Upper lobe of left lung (tissue), 6 donors: ENCODE data around the gene UBE4A. TPM values are rescaled to one million over a fixed set of nuclear protein-coding genes. Genes with fewer than 3 reads are reported as not detected.
A peak's percentile ranks its signal among the peaks of the same experiment; 100 is the strongest.
"Not testable (repeated sequence)": the region's sequence is repeated elsewhere in the genome, so short reads cannot be mapped to it uniquely, and the experiment has no call there.

Experiments used
- ATAC-seq, 2 donors: fragments of 200-7000 bp; cut with Tn5 transposase; one replicate each; pipeline ENCODE4 v1.9.1; 2022; ENCODE audit warnings: mild to moderate bottlenecking in 2 of 2, moderate library complexity in 2 of 2; ENCODE audit not compliant: low FRiP score in 2 of 2
- DNase-seq, 2 donors: peaks; one replicate each; pipeline ENCODE4 v3.0.0-alpha.2; 2019 to 2020
- H3K27ac ChIP-seq, 4 donors: fragments of 200-600 bp; sonication (generic); one replicate each; pipeline ENCODE4 v1.5.1; 2016 to 2019
- H3K27me3 ChIP-seq, 4 donors: fragments of 200-600 bp; sonication (generic); one replicate each; pipeline ENCODE4 v1.5.1; 2017 to 2019
- H3K36me3 ChIP-seq, 4 donors: fragments of 200-600 bp; sonication (generic); one replicate each; pipeline ENCODE4 v1.5.1; 2016 to 2019
- H3K4me1 ChIP-seq, 4 donors: fragments of 200-600 bp; sonication (generic); one replicate each; pipeline ENCODE4 v1.5.1; 2018 to 2019
- H3K4me3 ChIP-seq, 4 donors: fragments of 200-600 bp; sonication (generic); one replicate each; pipeline ENCODE4 v1.5.1; 2017 to 2019; ENCODE audit warnings: mild to moderate bottlenecking in 2 of 4, moderate library complexity in 1 of 4
- H3K9me3 ChIP-seq, 4 donors: fragments of 200-600 bp; sonication (generic); one replicate each; pipeline ENCODE4 v1.5.1; 2018 to 2019
- EP300 ChIP-seq, 4 donors: sonication (generic); formaldehyde crosslinking; IDR thresholded peaks; one replicate each; pipeline ENCODE4 v1.5.1; 2017; ENCODE audit warnings: antibody characterized with exemption in 4 of 4, control low read depth in 2 of 4
- POLR2A ChIP-seq, 4 donors: fragments of 450-650 bp; IDR thresholded peaks; one replicate each; pipeline ENCODE4 v1.5.1; 2016 to 2017; ENCODE audit warnings: antibody characterized with exemption in 4 of 4, mild to moderate bottlenecking in 2 of 4
- POLR2AphosphoS5 ChIP-seq, 2 donors: sonication (generic); formaldehyde crosslinking; IDR thresholded peaks; one replicate each; pipeline ENCODE4 v1.5.1; 2017; ENCODE audit warnings: antibody characterized with exemption in 2 of 2
- WGBS, 2 donors: methylation state at CpG; one replicate each; pipeline ENCODE4 v1.1.5; 2017 to 2018; 5-methylcytosine and 5-hydroxymethylcytosine counted together
- total RNA-seq, 6 donors: library from RNA; depleted of rRNA in 4 of 6; stranded (reverse); fragments of >200 nt in 4 of 6; gene quantifications; one replicate each; pipeline versions ENCODE4 v1.1.0 to v1.2.1, GENCODE V29; 2016 to 2021
- TF ChIP-seq, protein P1 (sequence below), 6 experiments: fragments of 450-650 bp in 4 of 6; fragments of 200-600 bp in 2 of 6; sonication (generic) in 2 of 6; IDR thresholded peaks; one replicate each; pipeline ENCODE4 v1.5.1; 2016 to 2019; ENCODE audit warnings: antibody characterized with exemption in 6 of 6
- donor health status: DM: no; HTN: no; CAD: no; lungs with moderate emphysema.
- donor health status: DM: no; HTN: yes; CAD: no; lungs with severe emphysema.

UBE4A gene
- total RNA-seq, 6 donors from 2014 or later = 22.5 to 49.2 (median 38.2) TPM

GRCh38 chr11:118415739-118416068, 56.3 kb downstream of the UBE4A start:
- DNase-seq (no peak), ATAC-seq (peak in 1 of 2 donors; percentile 55)
- H3K4me1 ChIP-seq = peaks cover 0 to 5% (median 0%) of the 10 kb centered on the region in 4 donors
- TF ChIP-seq, protein P1, sequence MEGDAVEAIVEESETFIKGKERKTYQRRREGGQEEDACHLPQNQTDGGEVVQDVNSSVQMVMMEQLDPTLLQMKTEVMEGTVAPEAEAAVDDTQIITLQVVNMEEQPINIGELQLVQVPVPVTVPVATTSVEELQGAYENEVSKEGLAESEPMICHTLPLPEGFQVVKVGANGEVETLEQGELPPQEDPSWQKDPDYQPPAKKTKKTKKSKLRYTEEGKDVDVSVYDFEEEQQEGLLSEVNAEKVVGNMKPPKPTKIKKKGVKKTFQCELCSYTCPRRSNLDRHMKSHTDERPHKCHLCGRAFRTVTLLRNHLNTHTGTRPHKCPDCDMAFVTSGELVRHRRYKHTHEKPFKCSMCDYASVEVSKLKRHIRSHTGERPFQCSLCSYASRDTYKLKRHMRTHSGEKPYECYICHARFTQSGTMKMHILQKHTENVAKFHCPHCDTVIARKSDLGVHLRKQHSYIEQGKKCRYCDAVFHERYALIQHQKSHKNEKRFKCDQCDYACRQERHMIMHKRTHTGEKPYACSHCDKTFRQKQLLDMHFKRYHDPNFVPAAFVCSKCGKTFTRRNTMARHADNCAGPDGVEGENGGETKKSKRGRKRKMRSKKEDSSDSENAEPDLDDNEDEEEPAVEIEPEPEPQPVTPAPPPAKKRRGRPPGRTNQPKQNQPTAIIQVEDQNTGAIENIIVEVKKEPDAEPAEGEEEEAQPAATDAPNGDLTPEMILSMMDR (IDR thresholded peaks at IDR 0.05) = no peak
- no peak for TF ChIP-seq POLR2AphosphoS5 (IDR thresholded peaks at IDR 0.05)
- no peak for TF ChIP-seq EP300 (IDR thresholded peaks at IDR 0.05)
- TF ChIP-seq POLR2A (IDR thresholded peaks at IDR 0.05) = no peak
- no peaks in the 10 kb centered on the region for H3K9me3 ChIP-seq
- no peak overlapping the region for H3K27ac ChIP-seq
- H3K27me3 ChIP-seq = no peaks in the 10 kb centered on the region
- H3K4me3 ChIP-seq = no peak overlapping the region
- peaks cover 0 to 9% (median 4%) of the 10 kb centered on the region in 4 donors for H3K36me3 ChIP-seq

DNA sequence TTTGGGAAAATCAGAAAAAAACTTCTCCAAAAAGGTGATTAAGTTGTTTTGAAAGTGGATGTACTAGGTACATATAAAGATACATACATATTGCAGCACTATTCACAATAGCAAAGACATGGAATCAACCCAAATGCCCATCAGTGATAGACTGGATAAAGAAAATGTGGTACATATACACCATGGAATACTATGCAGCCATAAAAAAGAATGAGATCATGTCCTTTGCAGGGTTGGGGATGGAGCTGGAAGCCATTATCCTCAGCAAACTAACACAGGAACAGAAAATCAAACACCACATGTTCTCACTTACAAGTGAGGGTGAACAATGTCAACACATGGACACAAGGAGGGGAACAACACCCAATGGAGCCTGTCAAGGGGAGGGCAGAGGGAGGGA, 57.5 kb downstream of the UBE4A start:
- not testable (repeated sequence) for H3K4me1 ChIP-seq, ATAC-seq, H3K9me3 ChIP-seq, H3K27me3 ChIP-seq, H3K27ac ChIP-seq, H3K36me3 ChIP-seq, H3K4me3 ChIP-seq, DNase-seq

DNA sequence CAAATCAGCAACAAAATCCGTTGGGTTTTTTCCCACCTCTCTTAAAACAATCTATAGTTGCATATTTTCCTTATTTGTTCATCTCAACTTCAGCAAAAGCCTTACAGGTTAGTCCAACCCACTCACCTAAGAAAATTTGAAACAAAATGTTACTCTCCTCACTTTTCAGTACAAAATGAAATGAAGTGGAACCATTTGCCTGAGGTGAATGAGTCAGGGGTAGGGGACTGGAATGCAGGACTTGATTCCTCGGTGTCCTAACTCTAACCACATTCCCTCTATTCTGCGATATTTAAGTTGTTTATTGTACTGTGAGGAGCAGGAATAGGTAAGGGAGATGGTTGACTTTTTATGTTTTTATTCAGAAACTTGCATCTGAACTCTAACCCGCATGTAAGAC, 58.4 kb downstream of the UBE4A start:
- H3K27ac ChIP-seq = no peak overlapping the region
- WGBS, 2 donors = 82 to 84% methylated on average over 4 of the region's 4 CpGs
- H3K9me3 ChIP-seq = no peaks in the 10 kb centered on the region
- DNase-seq (no peak), ATAC-seq (no peak)
- peaks cover 0 to 9% (median 4%) of the 10 kb centered on the region in 4 donors for H3K36me3 ChIP-seq
- H3K27me3 ChIP-seq = no peaks in the 10 kb centered on the region
- TF ChIP-seq POLR2A (IDR thresholded peaks at IDR 0.05) (no peak), POLR2AphosphoS5 (IDR thresholded peaks at IDR 0.05) (no peak), EP300 (IDR thresholded peaks at IDR 0.05) (no peak)
- TF ChIP-seq, protein P1 (IDR thresholded peaks at IDR 0.05) = no peak
- peaks cover 0 to 5% (median 0%) of the 10 kb centered on the region in 4 donors for H3K4me1 ChIP-seq
- H3K4me3 ChIP-seq = no peak overlapping the region

GRCh38 chr11:118418766-118419165, 59.4 kb downstream of the UBE4A start:
- no peak overlapping the region for H3K27ac ChIP-seq
- ATAC-seq = no peak

DNA sequence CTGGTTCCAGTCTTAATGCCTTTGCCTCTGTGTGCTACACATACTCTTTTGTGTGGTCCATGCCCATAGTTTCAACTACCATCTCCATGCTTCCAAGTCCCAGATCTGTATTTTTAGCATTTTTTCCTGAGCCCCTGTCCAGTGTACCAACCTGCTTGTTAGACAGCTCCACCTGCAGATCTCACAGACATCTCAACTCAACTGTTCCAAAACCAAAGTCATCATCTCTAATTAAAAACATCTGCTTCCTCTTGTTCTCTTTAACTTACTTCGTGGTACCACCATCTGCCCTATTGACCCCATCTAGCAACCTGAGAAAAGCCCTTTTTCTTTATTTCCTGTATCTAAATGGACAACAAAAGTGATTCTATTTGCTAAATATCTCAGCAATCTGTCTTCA, 68.3 kb downstream of the UBE4A start:
- Histone ChIP-seq H3K9me3 (no peaks in the 10 kb centered on the region), H3K36me3 (no peaks in the 10 kb centered on the region), H3K4me1 (no peaks in the 10 kb centered on the region), H3K27me3 (no peaks in the 10 kb centered on the region), H3K27ac (no peak overlapping the region), H3K4me3 (no peak overlapping the region)
- TF ChIP-seq POLR2AphosphoS5 (IDR thresholded peaks at IDR 0.05) = no peak
- TF ChIP-seq, protein P1 (IDR thresholded peaks at IDR 0.05) = no peak
- no peak for TF ChIP-seq EP300 (IDR thresholded peaks at IDR 0.05)
- no peak for TF ChIP-seq POLR2A (IDR thresholded peaks at IDR 0.05)
- ATAC-seq = no peak
- no peak for DNase-seq
- WGBS, 2 donors = 0 to 11% methylated on average over 1 of the region's 1 CpG

More at GRCh38 chr11:118418766-118419165, 59.4 kb downstream of the UBE4A start:
- H3K36me3 ChIP-seq = peaks cover 0 to 7% (median 3%) of the 10 kb centered on the region in 4 donors
- peaks cover 0 to 5% (median 0%) of the 10 kb centered on the region in 4 donors for H3K4me1 ChIP-seq
- no peak for TF ChIP-seq EP300 (IDR thresholded peaks at IDR 0.05)
- TF ChIP-seq POLR2AphosphoS5 (IDR thresholded peaks at IDR 0.05) = no peak
- no peak for TF ChIP-seq POLR2A (IDR thresholded peaks at IDR 0.05)
- TF ChIP-seq, protein P1 (IDR thresholded peaks at IDR 0.05) = no peak
- DNase-seq = no peak
- no peaks in the 10 kb centered on the region for H3K9me3 ChIP-seq
- H3K4me3 ChIP-seq = no peak overlapping the region
- H3K27me3 ChIP-seq = no peaks in the 10 kb centered on the region
- 76 to 84% methylated on average over 5 of the region's 5 CpGs for WGBS, 2 donors
